Endothelial cell of umbilical vein (primary cell): ENCODE measurements around the gene ZNF511. TPM values are rescaled to one million over a fixed set of nuclear protein-coding genes. Genes with fewer than 3 reads are reported as not detected.

Source experiments
- BruUV-seq: library from RNA; stranded (reverse); fragments of 400-500 nt; replicated peaks from 2 replicates; lab custom pipeline; 2021; lab: Mats Ljungman, UMichigan
- CTCF ChIA-PET: fragments of 300-600, 350-600 bp; sonication (Branson Sonifier 250); formaldehyde crosslinking; loops from one replicate; lab custom pipeline; 2021; ENCODE audit warnings: antibody characterized with exemption, inconsistent platforms; lab: Charles Lee
- POLR2A ChIA-PET: fragments of 300-600, 350-600 bp; sonication (Branson Sonifier 250); formaldehyde crosslinking; loops from one replicate; lab custom pipeline; 2021; ENCODE audit warnings: antibody characterized with exemption, inconsistent platforms; lab: Charles Lee
- DNase-seq: peaks from one replicate; pipeline ENCODE4 v3.0.0-alpha.2; 2011; ENCODE audit warnings: low read depth, low spot score
- FAIRE-seq: peaks from 2 replicates; lab custom pipeline; 2011; peaks lifted over from hg19 to GRCh38; lab: Jason Lieb, UNC
- H2AFZ ChIP-seq: 2 replicates; pipeline ENCODE4 v1.6.0; 2012; ENCODE audit warnings: low read depth, low read length, control low read depth, inconsistent platforms
- H3K27ac ChIP-seq: 2 replicates; pipeline ENCODE4 v1.5.1; 2011; ENCODE audit warnings: low read depth, mild to moderate bottlenecking, control low read depth, low read length, moderate library complexity; ENCODE audit not compliant: insufficient read depth
- H3K27me3 ChIP-seq, 2 experiments: 2 replicates each; pipeline versions ENCODE4 v1.6.0 to v1.6.1; 2011; ENCODE audit warnings: low read length in 2 of 2, mixed read lengths in 1 of 2; ENCODE audit not compliant: control insufficient read depth in 2 of 2, insufficient read depth in 2 of 2
- H3K36me3 ChIP-seq, 2 experiments: 2 replicates in 1 of 2; 3 replicates in 1 of 2; pipeline ENCODE4 v1.5.1; 2011; ENCODE audit warnings: low read length in 2 of 2, mild to moderate bottlenecking in 1 of 2, moderate library complexity in 1 of 2; ENCODE audit not compliant: control insufficient read depth in 2 of 2, insufficient read depth in 2 of 2; ENCODE audit errors: extremely low read depth in 1 of 2
- H3K4me1 ChIP-seq: 3 replicates; pipeline ENCODE4 v1.5.1; 2011; ENCODE audit warnings: mild to moderate bottlenecking, low read length; ENCODE audit not compliant: control insufficient read depth, insufficient read depth; ENCODE audit errors: extremely low read depth
- H3K4me2 ChIP-seq: 2 replicates; pipeline ENCODE4 v1.6.1; 2011; ENCODE audit warnings: low read length, control low read depth, mixed read lengths; ENCODE audit not compliant: insufficient read depth
- H3K4me3 ChIP-seq, 3 experiments: fragments of 200-600 bp in 1 of 3; sonication (generic), shearing (Covaris generic) in 1 of 3; replicated peaks in 1 of 3; 2 replicates each; pipeline ENCODE4 v1.5.1; 2011 to 2016; ENCODE audit warnings: control low read depth in 3 of 3, low read length in 3 of 3, mild to moderate bottlenecking in 2 of 3, inconsistent platforms in 1 of 3, low read depth in 1 of 3, moderate library complexity in 1 of 3; ENCODE audit not compliant: insufficient read depth in 1 of 3
- H3K79me2 ChIP-seq: 2 replicates; pipeline ENCODE4 v1.6.0; 2012; ENCODE audit warnings: low read length, inconsistent platforms; ENCODE audit not compliant: control insufficient read depth, insufficient read depth
- H3K9ac ChIP-seq: replicated peaks from 2 replicates; pipeline ENCODE3; 2011; ENCODE audit warnings: low read length, control low read depth; ENCODE audit not compliant: insufficient read depth; ENCODE audit errors: extremely low read depth
- H3K9me1 ChIP-seq: replicated peaks from 3 replicates; pipeline ENCODE4 v1.6.0; 2011; ENCODE audit warnings: mild to moderate bottlenecking, low read length; ENCODE audit not compliant: control insufficient read depth, insufficient read depth; ENCODE audit errors: extremely low read depth
- H3K9me3 ChIP-seq: replicated peaks from 2 replicates; pipeline ENCODE4 v1.5.1; 2012; ENCODE audit warnings: low read length, inconsistent platforms; ENCODE audit not compliant: control insufficient read depth, insufficient read depth
- H4K20me1 ChIP-seq: replicated peaks from 2 replicates; pipeline ENCODE3; 2011; ENCODE audit warnings: mild to moderate bottlenecking, low read length; ENCODE audit not compliant: control insufficient read depth, insufficient read depth; ENCODE audit errors: extremely low read depth
- CTCF ChIP-seq, 2 donors: IDR thresholded peaks; 1 replicate in 1 of 2; 2 replicates in 1 of 2; pipeline ENCODE4 v1.5.1; 2011; ENCODE audit warnings: low read length in 2 of 2, mild to moderate bottlenecking in 2 of 2, moderate library complexity in 2 of 2, control low read depth in 1 of 2, inconsistent platforms in 1 of 2, low read depth in 1 of 2; ENCODE audit not compliant: insufficient read depth in 1 of 2; ENCODE audit errors: extremely low read depth in 1 of 2
- EZH2 ChIP-seq: IDR thresholded peaks from 2 replicates; pipeline ENCODE4 v1.6.1; 2012; ENCODE audit warnings: borderline replicate concordance, low read depth, mild to moderate bottlenecking, moderate library complexity, low read length, inconsistent platforms; ENCODE audit not compliant: severe bottlenecking
- FOS ChIP-seq: IDR thresholded peaks from 2 replicates; pipeline ENCODE4 v1.6.1; 2011; ENCODE audit warnings: mild to moderate bottlenecking, low read length, moderate library complexity, borderline replicate concordance; ENCODE audit not compliant: insufficient read depth
- GATA2 ChIP-seq: IDR thresholded peaks from 2 replicates; pipeline ENCODE4 v1.7.0; 2011; ENCODE audit warnings: low read depth, mild to moderate bottlenecking, moderate library complexity, mixed read lengths, low read length; ENCODE audit not compliant: insufficient read length, insufficient read depth
- JUN ChIP-seq: IDR thresholded peaks from 2 replicates; pipeline ENCODE4 v1.6.1; 2011; ENCODE audit warnings: borderline replicate concordance, low read depth; ENCODE audit not compliant: insufficient read length, insufficient read depth
- MAX ChIP-seq: IDR thresholded peaks from 2 replicates; pipeline ENCODE4 v1.6.1; 2011; ENCODE audit not compliant: insufficient read depth, insufficient read length
- MYC ChIP-seq: IDR thresholded peaks from one replicate; pipeline ENCODE4 v1.6.1; 2011; ENCODE audit warnings: mild to moderate bottlenecking, low read depth, low read length
- POLR2A ChIP-seq: IDR thresholded peaks from 2 replicates; pipeline ENCODE4 v1.6.1; 2012; ENCODE audit warnings: low read depth, mild to moderate bottlenecking, control low read depth, low read length
- POLR2AphosphoS5 ChIP-seq: IDR thresholded peaks from 2 replicates; pipeline ENCODE4 v1.6.1; 2012; ENCODE audit warnings: low read depth, mild to moderate bottlenecking, control low read depth, low read length, moderate library complexity; ENCODE audit not compliant: insufficient read depth
- dilution Hi-C: fragments of 300-500 bp; cut with MboI; formaldehyde crosslinking; loops from one replicate; pipeline ENCODE4 v1.15.0; 2019; ENCODE audit warnings: low sequenced_read_pairs; ENCODE audit not compliant: extremely low pct_ligation_motif_present
- intact Hi-C: fragments of 100-400 bp; cut with micrococcal nuclease; formaldehyde crosslinking; loops from one replicate; pipeline ENCODE4 v1.10.0; 2022
- polyA plus RNA-seq, 4 experiments: library from polyadenylated mRNA; depleted of rRNA in 3 of 4; stranded (reverse) in 3 of 4; unstranded in 1 of 4; fragments of >200 nt; gene quantifications; 2 replicates each; pipeline versions ENCODE4 v1.2.1 to v1.2.3, GENCODE V29; 2011 to 2012; ENCODE audit warnings: missing spikeins in 1 of 4
- total RNA-seq: library from RNA; stranded (reverse); gene quantifications from 2 replicates; pipeline ENCODE4 v1.2.3, GENCODE V29; 2021

The ZNF511 gene
- total and polyA plus RNA-seq, 2 donors (not counting 3 experiments of a cell fraction or from before 2014, with no cell fraction given), result 25.6 to 37.9 TPM

GRCh38 chr10:133281084-133281483 is 27.6 kb upstream of the ZNF511 start:
- Histone ChIP-seq H3K27ac (no peak overlapping the region), H3K9me1 (no peaks in the 10 kb centered on the region), H3K79me2 (no peaks in the 10 kb centered on the region), H3K4me2 (no peak overlapping the region), H3K4me3 (no peak overlapping the region), H3K36me3 (peaks cover 4 to 37% of the 10 kb centered on the region in 2 experiments), H3K9me3 (no peaks in the 10 kb centered on the region), H2AFZ (no peak overlapping the region), H4K20me1 (no peaks in the 10 kb centered on the region), H3K4me1 (no peaks in the 10 kb centered on the region), H3K9ac (no peak overlapping the region), H3K27me3 (peaks cover 4 to 6% of the 10 kb centered on the region in 2 experiments)
- CTCF ChIA-PET, result interaction anchor here (1.0 kb wide), 1 partner anchor 13 kb away, joined by 4 read pairs; no protein-coding TSS in a partner anchor
- FAIRE-seq, result no peak
- no TSS peak for BruUV-seq
- dilution Hi-C loops (no loop called here), intact Hi-C loops (no loop called here)
- POLR2A ChIA-PET, result no interaction called here
- no peak for TF ChIP-seq POLR2A
- no peak for TF ChIP-seq MAX
- TF ChIP-seq GATA2, result no peak
- TF ChIP-seq POLR2AphosphoS5, result no peak
- TF ChIP-seq FOS, result no peak
- TF ChIP-seq JUN, result no peak
- TF ChIP-seq EZH2, result no peak
- TF ChIP-seq MYC, result no peak
- no peak for TF ChIP-seq CTCF (IDR thresholded peaks at IDR 0.05; ENCODE audit: extremely low read depth in 1 of 2, insufficient read depth in 1 of 2, low read depth in 1 of 2, low read length in 2 of 2)
- no peak for DNase-seq
